ENCODE results near the gene CUEDC1.

Gene CUEDC1, protein sequence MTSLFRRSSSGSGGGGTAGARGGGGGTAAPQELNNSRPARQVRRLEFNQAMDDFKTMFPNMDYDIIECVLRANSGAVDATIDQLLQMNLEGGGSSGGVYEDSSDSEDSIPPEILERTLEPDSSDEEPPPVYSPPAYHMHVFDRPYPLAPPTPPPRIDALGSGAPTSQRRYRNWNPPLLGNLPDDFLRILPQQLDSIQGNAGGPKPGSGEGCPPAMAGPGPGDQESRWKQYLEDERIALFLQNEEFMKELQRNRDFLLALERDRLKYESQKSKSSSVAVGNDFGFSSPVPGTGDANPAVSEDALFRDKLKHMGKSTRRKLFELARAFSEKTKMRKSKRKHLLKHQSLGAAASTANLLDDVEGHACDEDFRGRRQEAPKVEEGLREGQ

DNA sequence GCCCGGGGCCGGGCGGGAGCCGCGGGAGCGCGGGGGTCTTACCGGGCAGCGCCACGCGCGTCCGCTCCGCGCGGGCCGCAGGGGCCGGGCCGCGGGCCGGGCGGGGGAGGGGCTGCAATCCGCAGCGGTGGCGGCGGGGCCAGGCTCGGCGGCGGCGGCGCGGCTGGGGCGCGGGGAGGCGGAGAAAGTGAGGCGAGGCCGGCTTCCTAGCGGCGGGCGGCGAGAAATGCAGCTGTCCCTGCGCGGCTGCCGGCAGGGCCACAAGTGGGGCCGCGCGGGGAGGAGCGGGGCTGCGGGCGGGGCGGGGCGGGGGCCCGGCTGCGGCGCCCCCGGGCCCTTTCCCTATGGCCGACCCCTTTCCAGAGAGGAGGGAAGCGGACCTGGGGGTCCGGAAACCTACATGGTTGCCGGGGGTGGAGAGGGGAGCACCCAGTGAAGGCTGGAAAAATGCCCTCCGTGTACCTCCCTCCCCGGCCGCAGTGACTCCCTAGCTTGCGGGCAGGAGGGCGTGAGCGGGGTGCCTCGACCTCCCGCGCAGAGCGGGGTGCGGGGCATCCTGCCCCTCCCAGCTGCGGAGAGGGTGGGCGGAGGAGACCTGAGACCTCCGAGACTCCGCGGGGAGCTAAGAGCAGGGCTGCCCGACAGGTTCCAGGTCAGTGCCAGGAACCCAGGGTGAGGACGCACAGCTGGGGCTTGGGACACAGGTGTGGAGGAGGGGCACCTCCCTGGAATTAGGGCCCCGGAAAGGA lies at the start of gene CUEDC1:
CUEDC1 (minus strand) TSS at position 230 of the 749 bp plus-strand sequence. CDS start 69,848 bp downstream, outside the sequence.
- DNase-seq (ENCODE audit: low read depth) = no peak
- H3K4me3 ChIP-seq (ENCODE audit: control insufficient read depth, low read depth, low read length) = peak within 1 kb of the TSS; percentile 73
- TF ChIP-seq, protein P1, sequence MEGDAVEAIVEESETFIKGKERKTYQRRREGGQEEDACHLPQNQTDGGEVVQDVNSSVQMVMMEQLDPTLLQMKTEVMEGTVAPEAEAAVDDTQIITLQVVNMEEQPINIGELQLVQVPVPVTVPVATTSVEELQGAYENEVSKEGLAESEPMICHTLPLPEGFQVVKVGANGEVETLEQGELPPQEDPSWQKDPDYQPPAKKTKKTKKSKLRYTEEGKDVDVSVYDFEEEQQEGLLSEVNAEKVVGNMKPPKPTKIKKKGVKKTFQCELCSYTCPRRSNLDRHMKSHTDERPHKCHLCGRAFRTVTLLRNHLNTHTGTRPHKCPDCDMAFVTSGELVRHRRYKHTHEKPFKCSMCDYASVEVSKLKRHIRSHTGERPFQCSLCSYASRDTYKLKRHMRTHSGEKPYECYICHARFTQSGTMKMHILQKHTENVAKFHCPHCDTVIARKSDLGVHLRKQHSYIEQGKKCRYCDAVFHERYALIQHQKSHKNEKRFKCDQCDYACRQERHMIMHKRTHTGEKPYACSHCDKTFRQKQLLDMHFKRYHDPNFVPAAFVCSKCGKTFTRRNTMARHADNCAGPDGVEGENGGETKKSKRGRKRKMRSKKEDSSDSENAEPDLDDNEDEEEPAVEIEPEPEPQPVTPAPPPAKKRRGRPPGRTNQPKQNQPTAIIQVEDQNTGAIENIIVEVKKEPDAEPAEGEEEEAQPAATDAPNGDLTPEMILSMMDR (IDR thresholded peaks at IDR 0.05; ENCODE audit: control insufficient read depth, insufficient read depth, low read depth, low read length, missing control alignments) = peak; percentile 31

DNA sequence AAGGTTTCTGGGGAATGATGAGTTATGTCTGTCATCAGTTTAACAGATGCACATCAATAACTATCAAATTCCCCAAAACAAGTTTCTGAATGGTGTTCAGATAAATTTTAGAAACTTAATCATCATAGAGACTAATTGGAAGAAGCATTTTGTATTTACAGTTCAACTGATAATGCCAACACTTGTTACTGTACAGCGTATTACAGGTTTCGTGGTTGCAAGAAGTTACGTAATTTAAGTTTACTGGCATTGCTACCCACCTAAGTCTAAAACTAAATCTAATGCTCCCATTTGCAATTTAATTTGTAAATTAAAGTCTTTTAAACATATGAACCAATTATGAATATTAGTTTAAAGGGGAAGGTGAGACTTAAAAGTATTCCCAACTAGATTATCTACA lies 48.8 kb upstream of the CUEDC1 start:
- DNase-seq (ENCODE audit: low read depth) = no peak
- H3K4me3 ChIP-seq (ENCODE audit: control insufficient read depth, low read depth, low read length) = no peak overlapping the region
- TF ChIP-seq, protein P1 (IDR thresholded peaks at IDR 0.05; ENCODE audit: control insufficient read depth, insufficient read depth, low read depth, low read length, missing control alignments) = no peak

DNA sequence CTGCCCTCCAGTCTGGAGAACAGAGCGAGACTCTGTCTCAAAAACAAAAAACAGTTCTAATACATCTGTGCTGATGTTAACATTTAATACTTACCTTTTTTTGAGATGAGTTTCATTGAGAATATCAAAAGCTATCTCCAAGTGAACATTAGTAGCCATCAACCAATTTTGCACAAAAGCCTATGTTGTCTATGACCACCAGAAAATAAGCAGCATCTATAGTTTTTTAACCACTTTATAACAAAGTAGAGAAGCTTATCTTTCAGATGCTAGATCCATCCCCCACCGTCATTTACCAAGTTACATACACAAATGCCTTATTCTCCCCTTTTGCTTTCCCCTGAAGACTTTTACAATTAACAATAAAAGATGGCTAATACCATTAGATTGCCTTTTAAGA lies 47.8 kb upstream of the CUEDC1 start:
- no peak overlapping the region for H3K4me3 ChIP-seq (ENCODE audit: control insufficient read depth, low read depth, low read length)
- TF ChIP-seq, protein P1 (IDR thresholded peaks at IDR 0.05; ENCODE audit: control insufficient read depth, insufficient read depth, low read depth, low read length, missing control alignments) = no peak
- no peak for DNase-seq (ENCODE audit: low read depth)

DNA sequence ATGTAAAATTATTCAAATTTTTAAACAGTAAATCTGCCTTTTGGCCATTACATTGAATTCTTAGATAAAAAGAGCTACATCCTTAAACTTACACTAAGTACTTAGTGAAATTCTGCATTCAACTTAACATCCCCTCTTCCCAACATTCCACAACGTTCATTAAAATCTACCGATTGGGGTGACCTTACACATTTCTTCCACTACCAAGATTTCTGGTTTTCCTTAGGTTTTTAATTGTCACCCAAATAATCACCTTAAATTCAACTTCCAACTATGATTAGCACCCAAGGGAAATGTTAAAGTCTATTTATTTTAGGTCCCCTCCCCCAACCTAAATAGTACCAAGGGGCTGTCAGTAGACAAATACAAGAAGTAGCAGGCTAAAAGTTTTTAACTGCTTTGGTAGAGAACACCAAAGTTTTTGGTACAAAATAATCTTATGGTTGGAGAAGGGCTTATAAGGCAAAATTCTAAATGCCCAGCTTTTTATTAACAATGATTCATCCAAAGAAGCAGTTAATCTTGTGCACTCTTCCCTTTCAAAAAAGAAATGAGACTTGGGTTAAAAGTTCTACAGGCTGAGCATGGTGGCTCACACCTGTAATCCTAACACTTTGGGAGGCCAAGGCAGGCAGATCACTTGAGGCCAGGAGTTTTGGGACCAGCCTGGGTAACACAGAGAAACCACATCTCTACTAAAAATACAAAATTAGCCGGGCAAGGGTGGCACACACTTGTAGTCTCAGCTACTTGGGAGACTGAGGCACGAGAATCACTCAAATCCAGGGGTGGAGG lies 47.1 kb upstream of the CUEDC1 start:
- no peak for DNase-seq (ENCODE audit: low read depth)
- TF ChIP-seq, protein P1 (IDR thresholded peaks at IDR 0.05; ENCODE audit: control insufficient read depth, insufficient read depth, low read depth, low read length, missing control alignments) = no peak
- no peak overlapping the region for H3K4me3 ChIP-seq (ENCODE audit: control insufficient read depth, low read depth, low read length)

DNA sequence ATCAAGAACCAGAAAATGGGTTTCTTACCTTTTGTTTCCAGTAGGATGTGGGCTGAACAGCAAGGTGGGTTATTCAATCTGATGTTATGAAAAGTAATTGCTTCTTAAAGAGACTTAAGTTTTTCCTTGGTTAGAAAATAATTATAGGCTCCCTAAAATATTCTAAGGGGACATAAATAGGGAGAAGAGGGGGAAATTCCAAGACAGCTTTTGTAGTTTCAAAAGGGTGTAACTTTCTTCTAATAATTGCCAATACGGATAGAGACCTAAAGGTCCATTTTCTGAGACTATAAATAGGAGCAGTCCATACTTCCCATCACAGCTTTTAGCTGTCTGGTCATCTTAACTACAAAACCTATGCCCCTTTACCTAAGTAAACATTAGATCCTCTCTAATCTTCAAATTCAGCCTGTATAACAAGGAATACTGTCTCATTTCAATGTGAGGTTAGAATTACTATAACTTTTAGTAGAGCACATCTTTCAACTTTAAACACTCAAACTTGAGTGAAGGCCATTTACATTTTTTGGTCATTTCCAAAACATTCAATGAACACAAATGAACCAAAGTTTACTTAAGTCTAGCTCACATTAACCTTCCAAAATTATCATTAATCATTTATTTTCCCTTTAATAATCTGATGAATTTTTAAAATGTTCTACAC lies 46.4 kb upstream of the CUEDC1 start:
- no peak for DNase-seq (ENCODE audit: low read depth)
- H3K4me3 ChIP-seq (ENCODE audit: control insufficient read depth, low read depth, low read length) = no peak overlapping the region
- TF ChIP-seq, protein P1 (IDR thresholded peaks at IDR 0.05; ENCODE audit: control insufficient read depth, insufficient read depth, low read depth, low read length, missing control alignments) = no peak

All from AG09309 (cell line).